ENCODE measurements around the gene AK9. TPM values are rescaled to one million over a fixed set of nuclear protein-coding genes. Genes with fewer than 3 reads are reported as not detected.

The AK9 gene
- total and polyA plus RNA-seq, 7 donors: 2.8 to 23.3 (median 14.3) TPM

- no peak for DNase-seq
- no peak overlapping the region for H3K4me3 ChIP-seq
- intact Hi-C loops (cut with DNase I): no loop called here
- H3K4me1 ChIP-seq: no peaks in the 10 kb centered on the region
- WGBS, 2 donors: 94% methylated on average over 2 of the region's 2 CpGs
- no peaks in the 10 kb centered on the region for H3K9me3 ChIP-seq
- H3K27ac ChIP-seq: no peak overlapping the region
- TF ChIP-seq POLR2AphosphoS5 (IDR thresholded peaks at IDR 0.05) (no peak), CTCF (IDR thresholded peaks at IDR 0.05) (no peak), EP300 (IDR thresholded peaks at IDR 0.05) (no peak)
- H3K36me3 ChIP-seq: peaks cover 0 to 10% (median 0%) of the 10 kb centered on the region in 4 donors
- H3K27me3 ChIP-seq: no peaks in the 10 kb centered on the region
These were observed 28.8 kb downstream of the AK9 start for GRCh38 chr6:109662192-109662591.

- 45 to 67% methylated on average over 1 of the region's 1 CpG for WGBS, 2 donors
- Histone ChIP-seq H3K27ac (no peak overlapping the region), H3K36me3 (peaks cover 0 to 17% (median 0%) of the 10 kb centered on the region in 4 donors), H3K27me3 (no peaks in the 10 kb centered on the region), H3K4me1 (no peaks in the 10 kb centered on the region), H3K9me3 (no peaks in the 10 kb centered on the region), H3K4me3 (no peak overlapping the region)
- DNase-seq: no peak
- intact Hi-C loops (cut with DNase I): no loop called here
- no peak for TF ChIP-seq POLR2A (IDR thresholded peaks at IDR 0.05)
- TF ChIP-seq EP300 (IDR thresholded peaks at IDR 0.05): no peak
- TF ChIP-seq CTCF (IDR thresholded peaks at IDR 0.05): no peak
- TF ChIP-seq POLR2AphosphoS5 (IDR thresholded peaks at IDR 0.05): no peak
These were observed 30.3 kb downstream of the AK9 start for GRCh38 chr6:109660526-109661320.

GRCh38 chr6:109655761-109656262, 35.2 kb downstream of the AK9 start:
- H3K9me3 ChIP-seq: no peaks in the 10 kb centered on the region
- intact Hi-C loops (cut with DNase I): no loop called here
- no peaks in the 10 kb centered on the region for H3K4me1 ChIP-seq
- DNase-seq: no peak
- H3K27ac ChIP-seq: no peak overlapping the region
- TF ChIP-seq CTCF (IDR thresholded peaks at IDR 0.05) (no peak), POLR2A (IDR thresholded peaks at IDR 0.05) (no peak), POLR2AphosphoS5 (IDR thresholded peaks at IDR 0.05) (no peak), EP300 (IDR thresholded peaks at IDR 0.05) (no peak)
- H3K36me3 ChIP-seq: peaks cover 0 to 22% (median 0%) of the 10 kb centered on the region in 4 donors
- H3K4me3 ChIP-seq: no peak overlapping the region
- H3K27me3 ChIP-seq: no peaks in the 10 kb centered on the region
- 89 to 94% methylated on average over 6 of the region's 6 CpGs for WGBS, 2 donors

- H3K9me3 ChIP-seq: no peaks in the 10 kb centered on the region
- H3K36me3 ChIP-seq: peaks cover 0 to 16% (median 0%) of the 10 kb centered on the region in 4 donors
- intact Hi-C loops (cut with DNase I): no loop called here
- no peaks in the 10 kb centered on the region for H3K4me1 ChIP-seq
- no peak overlapping the region for H3K4me3 ChIP-seq
- DNase-seq: no peak
- 69 to 87% methylated on average over 5 of the region's 5 CpGs for WGBS, 2 donors
- H3K27ac ChIP-seq: no peak overlapping the region
- no peak for TF ChIP-seq CTCF (IDR thresholded peaks at IDR 0.05)
- TF ChIP-seq POLR2A (IDR thresholded peaks at IDR 0.05): no peak
- no peaks in the 10 kb centered on the region for H3K27me3 ChIP-seq
These were observed 37.7 kb downstream of the AK9 start for GRCh38 chr6:109653264-109653663.
